Lower lobe of right lung (tissue), 2 donors: Measurements from ENCODE around the gene PHACTR4. TPM values are rescaled to one million over a fixed set of nuclear protein-coding genes. Genes with fewer than 3 reads are reported as not detected.

Source experiments
- ATAC-seq, 2 donors: fragments of 200-7000 bp; cut with Tn5 transposase; one replicate each; pipeline ENCODE4 v1.9.1; 2020 to 2022; ENCODE audit warnings: mild to moderate bottlenecking in 2 of 2, moderate library complexity in 2 of 2
- DNase-seq: peaks from one replicate; pipeline ENCODE4 v3.0.0-alpha.2; 2020
- H3K27ac ChIP-seq: fragments of 200-600 bp; one replicate; pipeline ENCODE4 v1.8.0; 2022
- H3K27me3 ChIP-seq: fragments of 200-600 bp; one replicate; pipeline ENCODE4 v1.8.0; 2022; ENCODE audit warnings: low read depth
- H3K36me3 ChIP-seq: fragments of 200-600 bp; one replicate; pipeline ENCODE4 v1.8.0; 2022; ENCODE audit warnings: mild to moderate bottlenecking
- H3K4me1 ChIP-seq: fragments of 200-600 bp; one replicate; pipeline ENCODE4 v1.8.0; 2022
- H3K4me3 ChIP-seq: fragments of 200-600 bp; one replicate; pipeline ENCODE4 v1.8.0; 2022; ENCODE audit warnings: mild to moderate bottlenecking
- H3K9me3 ChIP-seq: fragments of 200-600 bp; one replicate; pipeline ENCODE4 v1.8.0; 2022
- CTCF ChIP-seq: fragments of 200-600 bp; IDR thresholded peaks from one replicate; pipeline ENCODE4 v1.8.0; 2022; ENCODE audit warnings: antibody characterized with exemption, mild to moderate bottlenecking
- intact Hi-C: fragments of 100-400 bp; cut with DNase I; formaldehyde crosslinking; loops from one replicate; pipeline ENCODE4 v1.11.0; 2022
- total RNA-seq: library from RNA; stranded (reverse); fragmentation: NEBNext Ultra II Directional; extraction: Animal tissue kit (Norgen Biotek cat#: 25700); gene quantifications from one replicate; pipeline ENCODE4 v1.2.1, GENCODE V29; 2021
- donor health status: DM: no; HTN: yes; CAD: no; lungs with severe emphysema.

PHACTR4 gene
- total RNA-seq, 1 donor from 2014 or later: 44.2 TPM

- DNase-seq (no peak), ATAC-seq (no peak)
- intact Hi-C loops: no loop called here
- no peak overlapping the region for H3K27ac ChIP-seq
- H3K27me3 ChIP-seq: no peaks in the 10 kb centered on the region
- H3K4me1 ChIP-seq: peaks cover 9% of the 10 kb centered on the region
- no peaks in the 10 kb centered on the region for H3K9me3 ChIP-seq
- H3K36me3 ChIP-seq: no peaks in the 10 kb centered on the region
- TF ChIP-seq CTCF: no peak
- no peak overlapping the region for H3K4me3 ChIP-seq
These were observed 47.1 kb downstream of the PHACTR4 start for GRCh38 chr1:28416509-28417194.

- intact Hi-C loops: no loop called here
- ATAC-seq: peak; percentile 54 to 62
- Histone ChIP-seq H3K27ac (no peak overlapping the region), H3K9me3 (no peaks in the 10 kb centered on the region), H3K4me3 (no peak overlapping the region), H3K36me3 (no peaks in the 10 kb centered on the region), H3K27me3 (no peaks in the 10 kb centered on the region), H3K4me1 (peaks cover 9% of the 10 kb centered on the region)
- DNase-seq: no peak
- TF ChIP-seq CTCF: no peak
These were observed 47.9 kb downstream of the PHACTR4 start for GRCh38 chr1:28417441-28417922.

GRCh38 chr1:28417926-28418637, 48.5 kb downstream of the PHACTR4 start:
- no peak for DNase-seq
- intact Hi-C loops: no loop called here
- TF ChIP-seq CTCF: no peak
- Histone ChIP-seq H3K36me3 (no peaks in the 10 kb centered on the region), H3K4me3 (no peak overlapping the region), H3K27me3 (no peaks in the 10 kb centered on the region), H3K27ac (no peak overlapping the region), H3K4me1 (peaks cover 9% of the 10 kb centered on the region), H3K9me3 (no peaks in the 10 kb centered on the region)
- ATAC-seq: no peak

- intact Hi-C loops: no loop called here
- Histone ChIP-seq H3K4me1 (no peaks in the 10 kb centered on the region), H3K36me3 (no peaks in the 10 kb centered on the region), H3K27ac (no peak overlapping the region), H3K9me3 (no peaks in the 10 kb centered on the region), H3K4me3 (no peak overlapping the region), H3K27me3 (no peaks in the 10 kb centered on the region)
- DNase-seq: no peak
- no peak for ATAC-seq
- TF ChIP-seq CTCF: no peak
These were observed 52.2 kb downstream of the PHACTR4 start for GRCh38 chr1:28421744-28422143.

GRCh38 chr1:28426831-28427230, 57.3 kb downstream of the PHACTR4 start:
- H3K27ac ChIP-seq: no peak overlapping the region
- no peaks in the 10 kb centered on the region for H3K9me3 ChIP-seq
- H3K4me1 ChIP-seq: peaks cover 5% of the 10 kb centered on the region
- H3K4me3 ChIP-seq: no peak overlapping the region
- ATAC-seq (no peak), DNase-seq (no peak)
- intact Hi-C loops: no loop called here
- no peaks in the 10 kb centered on the region for H3K27me3 ChIP-seq
- H3K36me3 ChIP-seq: no peaks in the 10 kb centered on the region
- no peak for TF ChIP-seq CTCF
